Osteocyte (in vitro differentiated cells): ENCODE data around the gene ARAP1. TPM values are rescaled to one million over a fixed set of nuclear protein-coding genes. Genes with fewer than 3 reads are reported as not detected.

Experiments used
- DNase-seq: peaks from one replicate; pipeline ENCODE4 v3.0.0; 2021; ENCODE audit warnings: mixed read lengths; ENCODE audit not compliant: unreplicated experiment; ENCODE audit errors: extremely low spot score
- H3K27ac Mint-ChIP-seq: one replicate; pipeline ENCODE4 v1.8.0; 2021; ENCODE audit warnings: mild to moderate bottlenecking, mixed read lengths; ENCODE audit not compliant: unreplicated experiment
- H3K27me3 Mint-ChIP-seq: one replicate; pipeline ENCODE4 v1.8.0; 2021; ENCODE audit warnings: mixed read lengths; ENCODE audit not compliant: unreplicated experiment
- H3K36me3 Mint-ChIP-seq: one replicate; pipeline ENCODE4 v1.8.0; 2021; ENCODE audit warnings: mixed read lengths; ENCODE audit not compliant: unreplicated experiment
- H3K4me1 Mint-ChIP-seq: one replicate; pipeline ENCODE4 v1.8.0; 2021; ENCODE audit warnings: mixed read lengths; ENCODE audit not compliant: unreplicated experiment
- H3K4me3 Mint-ChIP-seq: one replicate; pipeline ENCODE4 v1.8.0; 2021; ENCODE audit warnings: mild to moderate bottlenecking, moderate library complexity, mixed read lengths; ENCODE audit not compliant: unreplicated experiment
- H3K9me3 Mint-ChIP-seq: one replicate; pipeline ENCODE4 v1.8.0; 2021; ENCODE audit warnings: mixed read lengths; ENCODE audit not compliant: unreplicated experiment
- CTCF ChIP-seq: fragments of 200-600 bp; sonication (generic); IDR thresholded peaks from 2 replicates; pipeline ENCODE4 v1.5.0; 2021; ENCODE audit warnings: antibody characterized with exemption, mild to moderate bottlenecking, moderate library complexity
- total RNA-seq: library from RNA; stranded (reverse); gene quantifications from 2 replicates; pipeline ENCODE4 v1.2.1, GENCODE V29; 2021

Gene ARAP1
- total RNA-seq, 1 donor from 2014 or later = 64.2 TPM

DNA sequence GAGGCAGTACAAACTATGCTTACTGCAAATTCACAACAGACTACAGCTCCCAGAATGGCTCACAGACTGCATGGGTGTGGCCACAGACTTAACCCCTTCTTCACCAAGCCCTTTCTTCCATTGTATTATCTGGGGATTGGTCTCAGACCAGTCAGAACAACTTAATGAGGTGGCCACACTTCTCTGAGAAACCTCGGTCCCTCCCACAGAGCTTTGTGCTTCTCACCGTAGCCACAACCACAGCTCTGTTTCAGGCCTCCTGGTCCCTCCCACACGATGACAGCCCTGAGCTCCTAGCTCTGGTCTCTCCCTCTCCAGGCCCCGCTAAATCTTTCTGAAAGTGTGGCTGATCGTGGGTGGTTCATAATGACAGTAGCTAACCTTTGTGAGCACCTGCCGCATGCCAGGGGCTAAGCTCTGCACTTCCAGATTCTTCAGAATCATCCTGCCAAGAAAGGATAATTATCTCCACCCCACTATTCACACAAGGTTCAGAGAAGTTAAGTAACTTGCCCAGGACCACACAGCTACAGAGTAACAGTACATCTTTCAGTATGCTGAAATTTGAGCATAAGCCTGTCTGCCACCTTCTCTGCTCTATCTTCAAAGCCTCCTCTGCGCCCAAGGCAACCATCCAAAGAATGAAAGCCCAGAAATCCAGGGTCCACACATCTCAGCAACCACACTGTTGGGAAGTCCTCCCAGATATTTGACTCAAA lies 83.4 kb downstream of the ARAP1 start:
- peaks cover 4% of the 10 kb centered on the region for H3K9me3 Mint-ChIP-seq
- no peak overlapping the region for H3K27ac Mint-ChIP-seq
- H3K4me1 Mint-ChIP-seq = no peaks in the 10 kb centered on the region
- no peak overlapping the region for H3K4me3 Mint-ChIP-seq
- no peak for TF ChIP-seq CTCF
- no peak for DNase-seq
- no peaks in the 10 kb centered on the region for H3K36me3 Mint-ChIP-seq
- peaks cover 41% of the 10 kb centered on the region for H3K27me3 Mint-ChIP-seq

GRCh38 chr11:72665911-72666472 lies 86.2 kb downstream of the ARAP1 start:
- Mint-ChIP-seq H3K4me1 (no peaks in the 10 kb centered on the region), H3K27ac (no peak overlapping the region), H3K36me3 (no peaks in the 10 kb centered on the region), H3K9me3 (peaks cover 4% of the 10 kb centered on the region), H3K4me3 (no peak overlapping the region), H3K27me3 (peaks cover 37% of the 10 kb centered on the region)
- TF ChIP-seq CTCF = no peak
- no peak for DNase-seq

- TF ChIP-seq CTCF = no peak
- no peak overlapping the region for H3K4me3 Mint-ChIP-seq
- no peak for DNase-seq
- peaks cover 48% of the 10 kb centered on the region for H3K27me3 Mint-ChIP-seq
- H3K36me3 Mint-ChIP-seq = no peaks in the 10 kb centered on the region
- no peaks in the 10 kb centered on the region for H3K4me1 Mint-ChIP-seq
- no peak overlapping the region for H3K27ac Mint-ChIP-seq
- H3K9me3 Mint-ChIP-seq = no peaks in the 10 kb centered on the region
Measured at GRCh38 chr11:72662036-72662435, 90.2 kb downstream of the ARAP1 start.

GRCh38 chr11:72661486-72661885 lies 90.7 kb downstream of the ARAP1 start:
- no peak overlapping the region for H3K27ac Mint-ChIP-seq
- H3K36me3 Mint-ChIP-seq = no peaks in the 10 kb centered on the region
- H3K27me3 Mint-ChIP-seq = peaks cover 51% of the 10 kb centered on the region
- DNase-seq = no peak
- H3K4me1 Mint-ChIP-seq = no peaks in the 10 kb centered on the region
- H3K4me3 Mint-ChIP-seq = no peak overlapping the region
- TF ChIP-seq CTCF = no peak
- no peaks in the 10 kb centered on the region for H3K9me3 Mint-ChIP-seq

- H3K27me3 Mint-ChIP-seq = peaks cover 46% of the 10 kb centered on the region
- no peaks in the 10 kb centered on the region for H3K36me3 Mint-ChIP-seq
- no peaks in the 10 kb centered on the region for H3K9me3 Mint-ChIP-seq
- H3K4me1 Mint-ChIP-seq = no peaks in the 10 kb centered on the region
- H3K4me3 Mint-ChIP-seq = no peak overlapping the region
- TF ChIP-seq CTCF = no peak
- DNase-seq = no peak
- H3K27ac Mint-ChIP-seq = no peak overlapping the region
Measured at GRCh38 chr11:72658989-72659640, 93.1 kb downstream of the ARAP1 start.
